GM18907 (cell line): ENCODE results near the gene SDR9C7.
"Not testable (repeated sequence)": the region's sequence is repeated elsewhere in the genome, so short reads cannot be mapped to it uniquely, and the experiment has no call there.

Experiments
- ATAC-seq: cut with Tn5 transposase; IDR thresholded peaks from one replicate; pipeline ENCODE4 v1.9.1; 2021; ENCODE audit warnings: mild to moderate bottlenecking, moderate library complexity; ENCODE audit not compliant: unreplicated experiment

SDR9C7 gene

DNA sequence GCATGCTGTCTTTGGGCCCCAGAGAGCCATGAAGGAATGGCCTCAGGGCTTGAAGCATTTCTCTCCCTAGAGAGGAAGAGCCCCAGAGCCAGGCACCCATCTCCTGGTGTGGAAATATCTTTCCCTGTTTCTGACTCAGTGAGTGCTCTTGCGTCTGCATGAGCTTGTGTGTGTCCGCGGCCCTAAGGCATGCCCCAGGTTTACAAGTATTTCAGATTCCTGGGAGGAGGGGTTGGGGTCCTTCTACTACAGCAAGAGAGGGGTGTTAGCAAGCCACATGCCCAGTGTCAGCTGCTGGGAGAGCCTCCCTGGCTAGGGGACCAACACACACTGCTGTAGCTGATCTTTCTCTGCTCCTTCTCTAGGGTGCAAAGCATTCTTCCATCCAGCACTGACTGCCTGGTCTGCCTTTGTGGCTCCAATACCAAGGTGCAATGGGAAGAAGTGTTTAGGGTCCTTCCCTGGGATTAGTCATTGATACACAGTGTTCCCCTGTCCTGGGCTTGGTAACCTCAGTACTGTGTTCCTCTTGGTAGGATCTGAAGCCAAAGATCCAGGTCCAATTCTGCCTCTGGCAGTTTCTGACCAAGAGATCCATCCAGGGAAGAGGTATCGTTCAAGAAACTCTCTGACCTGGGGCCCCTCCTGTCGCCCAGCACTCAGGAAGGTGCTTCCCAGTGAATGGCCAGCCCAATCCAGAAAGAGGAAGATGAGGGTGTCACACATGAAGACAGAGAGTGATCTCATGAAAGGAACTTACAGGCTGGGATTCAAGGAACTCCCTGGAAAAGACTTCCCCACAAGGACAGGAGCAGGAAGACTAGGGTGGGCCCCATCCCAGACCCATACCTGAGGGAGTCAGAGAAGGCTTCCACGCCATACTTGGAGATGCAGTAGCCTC lies 20.1 kb upstream of the SDR9C7 start:
- no peak for ATAC-seq

DNA sequence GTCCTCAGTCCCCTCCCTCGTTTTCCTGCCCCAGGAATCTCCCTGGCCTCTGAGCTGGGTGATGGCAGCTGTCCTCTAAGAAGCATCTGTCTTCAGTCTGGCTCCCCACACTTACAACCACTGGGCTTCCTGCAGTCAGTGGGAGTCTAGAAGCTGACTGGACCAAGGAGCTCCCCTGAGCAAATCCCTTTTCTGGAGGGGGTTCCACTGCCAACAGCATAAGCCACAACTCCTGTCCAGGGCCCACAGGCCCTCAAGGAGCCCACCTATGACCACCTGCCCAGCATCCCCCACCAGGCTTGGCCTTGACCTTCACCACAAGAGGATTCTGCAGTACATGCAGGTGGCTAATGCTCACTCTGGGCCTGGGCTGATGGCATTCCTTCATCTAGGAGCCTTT lies 19.1 kb upstream of the SDR9C7 start:
- ATAC-seq, result no peak

DNA sequence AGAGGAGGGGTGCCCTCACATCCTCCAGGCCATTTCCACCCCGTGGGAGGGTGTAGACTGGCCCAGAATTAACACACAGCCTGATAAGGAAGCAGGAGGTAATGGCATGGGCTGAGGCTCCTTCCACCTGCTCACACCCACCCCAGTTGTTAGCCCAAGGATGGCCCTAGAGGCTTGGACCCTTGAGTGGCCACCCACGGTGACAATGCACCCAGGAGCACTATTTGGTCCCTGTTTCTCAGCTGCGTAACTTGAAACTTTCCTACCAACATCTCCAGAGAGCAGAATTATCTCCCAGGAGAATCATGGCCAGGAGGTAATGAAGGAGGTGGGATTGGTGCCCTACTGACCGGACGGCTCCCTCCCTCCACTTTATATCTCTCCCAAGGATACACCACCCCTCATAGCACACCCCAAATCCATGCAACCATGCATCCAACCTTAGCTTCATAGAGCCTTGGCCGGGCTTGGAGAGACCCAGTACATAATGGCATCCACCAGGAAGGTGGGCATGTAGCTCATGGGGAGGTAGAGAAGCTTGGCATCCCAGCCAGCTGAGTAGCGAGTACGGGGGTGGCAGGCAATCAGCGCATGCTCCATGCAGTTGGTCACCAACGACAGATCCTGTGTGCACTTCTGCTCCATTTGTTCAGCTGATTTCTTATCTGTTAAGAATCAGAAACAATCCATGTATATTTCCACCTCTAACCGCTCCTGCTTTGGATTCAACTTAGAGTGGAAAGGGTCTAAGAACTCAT lies 17.6 kb upstream of the SDR9C7 start:
- ATAC-seq, result no peak

DNA sequence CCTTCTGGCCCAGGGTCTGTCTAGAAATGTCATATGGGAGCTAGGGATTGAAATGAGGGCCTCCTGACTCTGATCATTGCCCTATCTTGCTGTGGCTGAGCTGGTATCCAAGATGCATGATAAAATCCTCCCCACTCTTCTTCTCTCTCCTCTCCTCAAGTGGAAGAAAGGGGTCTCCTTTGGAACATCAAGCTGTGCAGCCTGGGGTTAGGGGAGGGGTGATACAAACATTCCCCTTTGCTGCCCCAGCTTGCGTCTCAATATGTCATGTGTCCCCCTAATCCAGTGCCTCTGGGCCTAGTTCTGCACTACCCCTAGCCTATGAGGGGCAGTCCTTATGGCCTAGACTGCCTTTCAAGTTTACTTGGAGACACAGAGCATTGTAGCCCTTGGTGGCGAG lies 14.7 kb upstream of the SDR9C7 start:
- ATAC-seq, result no peak

DNA sequence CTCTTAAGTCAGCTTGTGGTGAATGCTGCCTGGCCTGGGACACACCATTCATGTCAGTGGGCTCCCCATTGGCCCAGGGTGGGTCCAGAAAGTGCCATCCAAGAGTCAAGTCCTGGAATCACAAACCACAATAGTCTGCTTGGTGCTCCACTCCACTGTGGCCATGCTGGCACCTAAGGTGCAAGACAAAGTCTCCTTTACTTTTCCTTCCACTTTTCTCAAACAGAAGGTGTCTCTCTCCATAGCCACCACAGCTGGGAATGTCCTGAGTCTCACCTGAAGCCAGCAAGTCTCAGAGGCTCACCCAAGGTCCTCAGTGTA lies 14.2 kb upstream of the SDR9C7 start:
- no peak for ATAC-seq

DNA sequence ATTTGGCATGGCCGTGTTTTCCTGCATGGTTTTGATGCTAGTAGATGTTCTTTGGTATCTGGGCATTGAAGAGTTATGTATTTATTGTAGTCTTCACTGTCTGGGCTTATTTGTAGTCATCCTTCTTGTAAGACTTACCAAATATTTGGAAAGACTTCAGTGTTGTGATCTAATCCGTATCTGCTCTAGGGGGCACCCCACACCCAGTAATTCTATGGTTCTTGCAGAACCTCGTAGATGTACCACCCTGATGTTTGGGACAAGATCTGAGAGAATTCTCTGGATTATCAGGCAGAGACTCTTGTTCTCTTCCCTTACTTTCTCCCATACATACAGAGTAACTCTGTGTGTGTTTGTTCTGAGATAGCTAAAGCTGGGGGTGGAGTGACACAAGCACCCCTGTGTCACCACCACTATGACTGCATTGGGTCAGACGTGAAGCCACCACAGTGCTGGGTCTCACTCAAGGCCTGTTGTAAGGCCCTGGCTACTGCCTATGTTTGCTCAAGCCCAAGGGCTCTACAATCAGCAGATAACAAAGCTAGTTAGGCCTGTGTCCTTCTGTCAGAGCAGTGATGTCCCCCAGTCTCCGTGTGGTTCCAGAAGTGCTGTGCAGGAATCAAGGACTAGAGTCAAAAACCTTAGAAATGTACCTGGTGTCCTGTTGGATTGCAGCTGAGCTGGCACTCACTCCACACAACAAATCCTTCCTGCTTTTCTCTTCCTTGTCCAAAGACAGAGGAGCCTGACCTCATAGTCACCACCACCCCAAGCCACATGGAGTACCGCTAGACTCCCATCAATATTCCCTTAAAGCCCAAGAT lies 13.6 kb upstream of the SDR9C7 start:
- ATAC-seq, result no peak

DNA sequence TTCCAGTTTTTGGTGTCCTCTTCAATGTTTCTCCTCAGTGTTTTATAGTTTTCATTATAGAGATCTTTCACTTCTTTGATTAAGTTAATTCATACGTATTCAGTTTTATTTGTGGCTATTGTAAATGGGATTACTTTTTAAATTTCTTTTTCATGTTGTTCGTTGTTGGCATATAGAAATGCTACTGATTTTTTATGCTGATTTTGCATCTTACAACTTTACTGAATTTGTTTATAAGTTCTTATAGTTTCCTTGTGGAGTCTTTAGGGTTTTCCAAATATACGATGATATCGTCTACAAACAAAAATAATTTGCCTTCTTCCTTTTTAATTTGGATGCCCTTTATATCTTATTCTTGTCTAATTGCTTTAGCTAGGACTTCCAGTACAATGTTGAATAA lies 9.7 kb upstream of the SDR9C7 start:
- ATAC-seq, result no peak

DNA sequence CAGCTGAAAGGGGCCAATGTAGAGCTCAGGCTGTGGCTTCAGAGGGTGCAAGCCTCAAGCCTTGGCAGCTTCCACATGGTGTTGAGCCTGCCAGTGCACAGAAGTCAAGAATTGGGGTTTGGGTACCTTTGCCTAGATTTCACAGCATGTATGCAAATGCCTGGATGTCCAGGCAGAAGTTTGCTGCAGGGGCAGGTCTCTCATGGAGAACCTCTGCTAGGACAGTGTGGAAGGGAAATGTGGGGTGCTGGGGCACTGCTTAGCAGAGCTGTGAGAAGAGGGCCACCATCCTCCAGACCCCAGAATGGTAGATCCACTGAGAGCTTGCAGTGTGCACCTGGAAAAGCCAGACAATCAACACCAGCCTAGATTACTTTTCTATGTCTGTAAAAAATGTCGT lies 9.2 kb upstream of the SDR9C7 start:
- ATAC-seq, result not testable (repeated sequence)

DNA sequence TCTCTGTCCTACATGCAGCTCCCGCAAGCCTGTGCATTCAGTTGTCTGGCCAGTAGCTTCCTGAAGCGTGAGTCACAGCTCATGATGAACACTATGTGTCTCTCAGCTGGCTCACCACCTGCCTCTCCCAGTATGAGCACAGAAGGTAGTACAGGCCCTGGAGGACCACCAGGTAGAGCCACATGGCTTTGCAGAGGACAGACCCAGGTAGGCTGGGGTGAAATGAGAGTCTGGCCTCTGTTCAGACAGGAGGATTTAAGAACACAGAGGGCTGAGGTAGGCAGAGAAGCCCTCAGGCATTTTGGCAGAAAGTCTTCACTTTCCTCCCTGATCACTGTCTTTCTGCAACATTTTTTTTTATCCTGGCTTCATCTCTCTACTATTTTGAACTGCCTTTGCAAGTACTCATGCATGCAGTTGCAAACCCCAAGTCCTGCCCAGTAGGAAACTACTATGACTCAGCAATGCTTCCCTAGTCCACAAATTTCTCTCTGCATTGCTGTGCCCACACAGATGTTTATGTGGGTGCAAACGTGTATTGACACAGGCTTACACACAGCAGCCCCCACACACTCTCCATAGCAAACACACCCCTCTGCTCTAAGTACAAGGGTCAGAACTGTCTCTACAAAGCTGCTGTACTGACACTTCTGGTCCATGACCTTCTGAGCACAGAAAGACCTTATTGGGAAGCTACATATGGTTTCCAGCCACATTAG lies 7.2 kb upstream of the SDR9C7 start:
- peak; percentile 64 for ATAC-seq

DNA sequence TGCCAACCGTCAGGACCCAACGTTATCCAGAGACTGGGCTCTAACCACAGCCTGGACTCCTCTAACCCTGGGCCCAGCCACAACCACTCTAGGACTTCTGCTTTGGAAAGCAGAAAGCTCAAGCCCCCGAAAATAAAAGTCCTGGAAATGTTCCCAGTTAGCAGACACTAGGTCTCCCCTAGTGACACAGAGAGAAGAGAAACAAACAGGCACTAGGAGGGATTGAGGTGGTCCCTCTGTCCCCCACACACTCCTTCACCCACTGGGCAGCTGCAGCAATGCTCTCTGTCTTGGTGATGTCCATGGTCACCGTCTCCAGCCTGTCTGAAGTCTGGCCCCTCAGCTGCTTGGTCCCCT lies 6.7 kb upstream of the SDR9C7 start:
- not testable (repeated sequence) for ATAC-seq

DNA sequence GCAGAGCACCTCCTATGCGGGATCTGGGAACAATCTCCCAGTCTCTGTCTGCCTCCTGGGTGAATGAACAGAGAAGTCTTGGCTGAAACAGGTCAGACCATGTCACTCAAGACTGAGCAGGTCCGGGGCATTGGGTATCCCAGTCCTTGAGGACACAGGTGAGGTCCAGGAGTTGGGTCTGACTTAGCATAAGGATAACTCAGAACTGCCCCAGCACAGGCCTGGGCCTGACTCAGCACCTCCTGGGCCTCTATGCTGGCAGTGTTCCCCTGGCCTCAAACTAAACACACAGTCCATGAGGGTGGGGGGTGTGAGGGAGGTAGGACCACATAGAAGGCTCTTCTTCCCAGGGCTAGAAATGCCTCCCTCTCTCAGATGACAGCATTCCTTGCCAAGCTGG lies 1.5 kb upstream of the SDR9C7 start:
- no peak for ATAC-seq

DNA sequence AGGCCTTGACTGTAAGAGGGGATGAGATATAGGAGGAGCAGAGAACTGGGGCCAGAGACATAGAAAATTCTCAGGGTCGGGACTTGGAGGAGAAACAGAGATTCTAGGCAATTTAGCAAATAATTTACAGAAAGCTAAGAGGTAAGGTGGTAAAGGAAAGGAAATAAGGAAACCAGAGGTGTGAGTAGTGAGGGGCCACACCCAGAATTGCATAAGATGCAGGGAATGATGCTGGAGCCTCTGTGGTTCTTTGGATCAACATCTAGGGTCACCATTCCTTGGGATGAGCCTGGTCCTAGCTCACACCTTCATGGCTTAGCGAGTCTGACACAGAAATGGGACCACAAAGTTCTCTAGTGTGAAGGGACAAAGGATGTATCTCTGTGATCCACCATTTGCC lies 949 bp upstream of the SDR9C7 start:
- ATAC-seq, result no peak

DNA sequence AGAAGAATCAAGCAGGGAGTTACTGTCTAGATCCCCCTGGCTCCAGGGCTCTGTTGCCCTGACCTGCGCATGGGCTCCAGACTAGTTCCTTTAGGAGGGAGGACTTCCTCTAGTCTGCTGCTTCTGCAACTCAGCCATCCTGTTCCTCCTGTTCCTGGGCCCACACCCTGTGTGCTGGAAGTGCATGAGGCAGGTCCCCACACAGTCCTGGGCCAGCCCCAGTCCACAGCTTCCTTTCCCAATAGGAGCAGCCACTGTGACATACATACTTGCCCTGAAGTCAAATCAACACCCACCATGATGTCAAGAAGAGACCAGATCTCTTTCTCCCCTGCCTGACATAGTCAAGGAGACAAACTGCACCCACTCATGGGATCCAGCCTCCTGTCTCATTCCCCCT lies 1.3 kb downstream of the SDR9C7 start:
- no peak for ATAC-seq

DNA sequence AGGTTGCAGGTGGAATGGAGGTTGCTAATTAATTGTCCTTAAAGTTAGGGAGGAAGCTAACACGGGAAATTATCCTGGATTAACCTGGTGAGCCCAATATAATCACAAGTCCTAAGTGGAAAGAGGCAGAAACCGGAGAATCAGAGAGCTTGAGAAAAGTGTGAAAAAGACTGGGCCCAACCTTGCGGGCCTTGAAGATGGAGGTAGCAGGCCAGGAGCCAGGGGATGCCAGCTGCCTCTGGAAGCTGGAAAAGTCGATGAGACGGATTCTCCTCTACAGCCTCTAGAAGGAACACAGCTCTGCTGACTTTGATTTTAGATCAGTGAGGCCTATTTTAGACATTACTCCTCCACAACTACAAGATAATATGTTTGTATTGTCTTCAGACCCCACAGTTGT lies 2.1 kb downstream of the SDR9C7 start:
- ATAC-seq, result no peak

DNA sequence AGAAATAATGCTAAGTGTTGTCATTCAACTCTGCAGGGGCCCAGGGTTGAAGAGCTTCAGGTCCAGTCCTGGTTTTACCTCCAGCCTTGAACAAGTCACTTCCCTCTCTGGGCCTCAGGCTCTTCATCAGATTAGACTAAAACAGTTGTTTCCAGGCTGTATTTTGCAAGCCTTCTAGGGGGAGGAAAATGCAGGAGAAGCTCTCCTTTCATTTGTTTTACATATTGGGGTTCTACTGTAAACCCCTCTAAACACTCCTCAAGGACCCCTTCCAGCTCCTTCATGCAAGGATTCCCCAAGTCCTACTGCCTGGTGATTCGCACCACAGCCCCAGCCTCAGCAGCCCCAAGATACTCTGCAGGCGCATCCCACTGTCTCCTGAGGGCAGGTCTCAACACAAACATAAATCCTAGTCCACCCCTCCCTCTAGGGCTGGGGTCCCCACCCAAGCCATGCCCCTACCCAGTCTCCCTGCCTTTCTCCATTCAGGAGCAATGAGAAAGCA lies 2.7 kb downstream of the SDR9C7 start:
- no peak for ATAC-seq

DNA sequence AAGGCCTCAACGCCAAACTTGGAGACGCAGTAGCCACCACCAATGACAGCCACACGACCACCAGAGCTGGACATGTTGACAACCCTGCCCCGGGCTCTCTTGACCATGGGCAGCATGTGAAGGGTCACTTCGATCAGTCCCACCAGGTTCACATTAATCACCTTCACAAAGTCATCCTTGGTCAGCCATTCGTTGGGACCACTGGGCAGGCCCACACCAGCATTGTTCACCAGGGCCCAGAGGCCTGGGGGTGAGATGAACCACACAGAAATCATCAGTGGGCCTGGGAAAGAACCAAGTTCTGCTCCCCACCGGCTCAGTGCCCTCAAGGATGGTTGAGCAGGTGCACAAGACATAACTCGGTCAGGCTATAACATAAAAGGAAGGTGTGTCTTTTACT lies 4.0 kb downstream of the SDR9C7 start:
- ATAC-seq, result no peak

DNA sequence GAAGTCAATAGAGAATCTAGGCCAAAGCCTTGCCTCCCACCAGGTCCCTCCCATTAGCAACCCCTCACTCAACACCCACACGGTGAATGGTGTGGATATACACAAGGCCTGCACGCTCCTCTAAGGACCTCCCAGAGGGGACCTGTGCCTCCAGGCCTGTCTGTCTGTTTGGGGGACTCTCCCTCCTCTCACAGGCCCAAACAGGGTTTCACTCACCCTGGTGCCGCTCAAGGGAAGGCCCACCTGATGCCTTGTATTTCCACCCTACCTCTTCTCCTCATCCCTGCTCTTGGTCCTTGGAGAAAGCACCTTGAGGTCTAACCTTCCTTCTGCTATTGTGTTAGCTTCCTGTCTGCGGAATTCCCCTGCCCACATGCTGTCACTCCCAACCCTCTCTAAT lies 4.4 kb downstream of the SDR9C7 start:
- ATAC-seq, result no peak

DNA sequence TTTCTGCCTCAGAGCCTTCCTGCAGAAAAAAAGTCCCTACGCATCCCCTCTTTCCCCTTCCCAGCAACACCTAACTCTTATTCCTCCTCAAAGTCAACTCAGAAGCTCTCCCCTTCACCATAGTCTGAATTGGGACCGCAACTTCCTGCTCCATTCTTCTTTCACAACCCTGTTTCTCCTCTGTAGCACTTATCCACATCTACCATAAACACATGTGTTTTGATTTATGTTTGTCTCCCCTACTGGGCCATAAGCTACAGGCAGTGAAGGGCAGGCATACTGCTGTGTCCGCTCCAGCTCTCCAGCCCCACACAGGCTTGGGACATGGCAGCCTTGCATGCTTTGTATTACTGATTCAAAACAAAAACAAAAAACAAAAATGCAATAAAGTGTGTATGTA lies 5.9 kb downstream of the SDR9C7 start:
- ATAC-seq, result no peak

DNA sequence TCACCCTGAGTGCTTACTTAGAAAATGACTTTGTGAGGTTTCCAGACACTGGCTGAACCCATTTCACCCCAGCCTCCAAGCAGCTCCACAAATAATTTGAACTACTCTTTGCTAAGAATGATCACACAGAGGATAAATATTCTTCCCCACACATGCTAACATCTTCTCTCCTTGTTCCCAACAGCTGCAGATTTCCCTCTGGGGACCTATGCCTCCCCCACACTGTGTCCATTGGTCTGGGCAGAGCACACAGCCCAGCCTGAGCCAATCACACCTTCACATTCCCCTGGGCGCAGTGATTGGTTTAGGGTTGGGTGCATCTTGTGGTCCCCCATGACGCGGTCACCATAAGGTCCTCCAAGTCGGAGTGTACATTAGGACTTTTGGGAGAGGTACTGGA lies 6.9 kb downstream of the SDR9C7 start:
- no peak for ATAC-seq

DNA sequence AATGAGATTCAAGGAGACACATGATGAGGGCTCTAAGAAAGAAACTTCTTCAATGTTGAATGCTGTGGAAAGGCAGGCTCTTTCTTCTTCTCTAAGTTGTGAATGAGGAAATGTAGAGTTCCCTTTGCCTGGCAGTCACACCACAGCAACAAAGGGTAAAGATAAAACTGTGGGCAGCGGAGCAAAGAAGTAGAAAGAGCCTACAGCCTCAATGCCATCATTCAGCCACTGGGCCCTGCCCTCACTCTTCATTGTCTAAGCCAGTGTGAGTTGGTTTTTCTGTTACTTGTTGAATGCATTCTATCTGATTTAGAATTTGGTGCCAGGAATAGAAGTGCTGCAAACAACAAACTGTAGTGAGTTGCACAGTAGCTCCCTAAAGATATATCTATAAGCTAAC lies 12.2 kb downstream of the SDR9C7 start:
- no peak for ATAC-seq

DNA sequence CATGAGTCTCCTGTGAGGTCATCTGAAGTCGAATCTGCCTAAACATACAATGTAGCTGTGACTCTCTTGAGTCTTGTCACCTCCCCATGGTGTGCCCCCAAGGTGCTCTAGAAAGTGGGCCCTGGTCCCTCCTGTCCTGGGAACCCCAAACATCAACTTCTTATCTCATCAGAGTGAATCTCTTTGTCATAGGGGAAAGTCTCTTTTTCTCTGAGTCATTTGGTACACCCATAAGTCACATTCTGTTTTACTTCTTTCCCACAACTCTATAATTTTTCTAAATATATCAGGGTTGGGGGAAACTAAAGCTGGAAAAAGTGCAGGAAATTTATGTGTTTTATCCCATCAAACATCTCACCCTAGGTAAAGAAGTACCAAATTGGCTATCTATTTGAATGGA lies 12.9 kb downstream of the SDR9C7 start:
- ATAC-seq, result no peak
